Mesenchymal stem cell (in vitro differentiated cells and primary cell): Measurements from ENCODE around the gene RMND5A.

Experiments
- DNase-seq: peaks from one replicate; pipeline ENCODE4 v3.0.0-alpha.2; 2013
- H2AFZ ChIP-seq: one replicate; pipeline ENCODE4 v1.6.1; 2013; ENCODE audit warnings: low read depth, mild to moderate bottlenecking, control low read depth, inconsistent platforms, low read length, moderate library complexity
- H2AK5ac ChIP-seq: 2 replicates; pipeline ENCODE4 v1.6.1; 2013; ENCODE audit warnings: low read length, moderate library complexity, mild to moderate bottlenecking, inconsistent platforms; ENCODE audit not compliant: severe bottlenecking
- H2BK120ac ChIP-seq: one replicate; pipeline ENCODE4 v1.6.1; 2013; ENCODE audit warnings: low read depth, mild to moderate bottlenecking, inconsistent platforms, low read length, moderate library complexity
- H2BK12ac ChIP-seq, 2 experiments: one replicate each; pipeline ENCODE4 v1.6.1; 2013; ENCODE audit warnings: inconsistent platforms in 2 of 2, low read length in 2 of 2, mild to moderate bottlenecking in 2 of 2, moderate library complexity in 2 of 2, control low read depth in 1 of 2
- H2BK15ac ChIP-seq: one replicate; pipeline ENCODE4 v1.6.1; 2013; ENCODE audit warnings: mild to moderate bottlenecking, low read depth, inconsistent platforms; ENCODE audit not compliant: poor library complexity, severe bottlenecking
- H2BK5ac ChIP-seq: 2 replicates; pipeline ENCODE4 v1.6.1; 2013; ENCODE audit warnings: low read depth, mild to moderate bottlenecking, low read length, control low read depth, inconsistent platforms; ENCODE audit not compliant: poor library complexity, severe bottlenecking
- H3K14ac ChIP-seq, 2 experiments: one replicate each; pipeline ENCODE4 v1.6.1; 2013; ENCODE audit warnings: inconsistent platforms in 2 of 2, low read length in 2 of 2, control low read depth in 1 of 2, mild to moderate bottlenecking in 1 of 2, moderate library complexity in 1 of 2
- H3K18ac ChIP-seq, 2 experiments: one replicate each; pipeline ENCODE4 v1.6.1; 2013; ENCODE audit warnings: inconsistent platforms in 2 of 2, low read length in 2 of 2, control low read depth in 1 of 2, low read depth in 1 of 2, mild to moderate bottlenecking in 1 of 2
- H3K23ac ChIP-seq, 2 experiments: one replicate each; pipeline ENCODE4 v1.6.1; 2013; ENCODE audit warnings: inconsistent platforms in 2 of 2, low read length in 2 of 2, mild to moderate bottlenecking in 2 of 2, moderate library complexity in 2 of 2, control low read depth in 1 of 2
- H3K27ac ChIP-seq: 2 replicates; pipeline ENCODE4 v1.5.1; 2013; ENCODE audit warnings: mild to moderate bottlenecking, moderate library complexity, low read length, control low read depth, inconsistent platforms; ENCODE audit not compliant: poor library complexity, severe bottlenecking
- H3K27me3 ChIP-seq, 2 experiments: 2 replicates each; pipeline versions ENCODE4 v1.6.1 to v1.7.0; 2013; ENCODE audit warnings: low read length in 2 of 2, mild to moderate bottlenecking in 2 of 2, moderate library complexity in 2 of 2, control low read depth in 1 of 2, inconsistent platforms in 1 of 2; ENCODE audit not compliant: control insufficient read depth in 1 of 2, insufficient read depth in 1 of 2
- H3K36me3 ChIP-seq, 2 experiments: 2 replicates each; pipeline versions ENCODE4 v1.6.1 to v1.7.0; 2013; ENCODE audit warnings: low read length in 2 of 2, control low read depth in 1 of 2, inconsistent platforms in 1 of 2, low read depth in 1 of 2, mild to moderate bottlenecking in 1 of 2; ENCODE audit not compliant: insufficient read depth in 2 of 2, control insufficient read depth in 1 of 2
- H3K4ac ChIP-seq, 2 experiments: one replicate each; pipeline ENCODE4 v1.6.1; 2013; ENCODE audit warnings: inconsistent platforms in 2 of 2, low read length in 2 of 2, mild to moderate bottlenecking in 2 of 2, moderate library complexity in 2 of 2, control low read depth in 1 of 2, low read depth in 1 of 2
- H3K4me1 ChIP-seq: 2 replicates; pipeline ENCODE4 v1.6.1; 2013; ENCODE audit warnings: low read depth, low read length, control low read depth; ENCODE audit not compliant: control insufficient read depth, insufficient read depth
- H3K4me2 ChIP-seq: 2 replicates; pipeline ENCODE4 v1.6.1; 2013; ENCODE audit warnings: low read length, mild to moderate bottlenecking, inconsistent platforms; ENCODE audit not compliant: poor library complexity, severe bottlenecking
- H3K4me3 ChIP-seq, 2 experiments: 2 replicates each; pipeline versions ENCODE4 v1.5.1 to v1.7.0; 2013; ENCODE audit warnings: low read length in 2 of 2, mild to moderate bottlenecking in 2 of 2, control low read depth in 1 of 2, low read depth in 1 of 2; ENCODE audit not compliant: insufficient read depth in 1 of 2
- H3K79me1 ChIP-seq: replicated peaks from 2 replicates; pipeline ENCODE4 v1.6.1; 2013; ENCODE audit warnings: mild to moderate bottlenecking, control low read depth, low read length, inconsistent platforms; ENCODE audit not compliant: poor library complexity, severe bottlenecking
- H3K9ac ChIP-seq: 2 replicates; pipeline ENCODE4 v1.7.0; 2013; ENCODE audit warnings: mild to moderate bottlenecking, low read length, moderate library complexity
- H3K9me3 ChIP-seq: 2 replicates; pipeline ENCODE4 v1.7.0; 2013; ENCODE audit warnings: mild to moderate bottlenecking, low read length; ENCODE audit not compliant: control insufficient read depth
- H4K8ac ChIP-seq: one replicate; pipeline ENCODE4 v1.6.1; 2013; ENCODE audit warnings: inconsistent platforms, mild to moderate bottlenecking, low read length, moderate library complexity
- H4K91ac ChIP-seq: one replicate; pipeline ENCODE4 v1.6.1; 2013; ENCODE audit warnings: mild to moderate bottlenecking, low read length, inconsistent platforms
- WGBS: methylation state at CpG from one replicate; pipeline ENCODE4 v1.1.7; 2013; ENCODE audit warnings: mixed read lengths; 5-methylcytosine and 5-hydroxymethylcytosine counted together

Gene RMND5A

GRCh38 chr2:86703704-86704361 lies 16.3 kb upstream of the RMND5A start:
- Histone ChIP-seq H2BK15ac (no peak overlapping the region), H3K27ac (no peak overlapping the region), H2BK5ac (no peak overlapping the region), H3K9ac (peak overlapping the region; percentile 70), H4K8ac (no peak overlapping the region), H2BK12ac (no peak overlapping the region), H3K27me3 (no peaks in the 10 kb centered on the region), H3K4me2 (no peak overlapping the region), H2BK120ac (no peak overlapping the region), H3K4me3 (peak overlapping the region in 1 of 2 experiments; percentile 50), H3K36me3 (no peaks in the 10 kb centered on the region), H3K18ac (no peak overlapping the region), H3K23ac (no peak overlapping the region), H4K91ac (no peak overlapping the region), H2AFZ (no peak overlapping the region), H2AK5ac (no peak overlapping the region), H3K4ac (no peak overlapping the region), H3K9me3 (no peaks in the 10 kb centered on the region), H3K4me1 (peaks cover 7% of the 10 kb centered on the region), H3K79me1 (no peaks in the 10 kb centered on the region), H3K14ac (no peak overlapping the region)
- WGBS = 91% methylated on average over 8 of the region's 14 CpGs
- DNase-seq = no peak

GRCh38 chr2:86704459-86704971 lies 15.6 kb upstream of the RMND5A start:
- Histone ChIP-seq H3K27me3 (no peaks in the 10 kb centered on the region), H4K8ac (no peak overlapping the region), H3K18ac (no peak overlapping the region), H2AK5ac (no peak overlapping the region), H2BK15ac (no peak overlapping the region), H3K9ac (peak overlapping the region; percentile 70), H3K4me3 (peak overlapping the region in 1 of 2 experiments; percentile 50), H2BK5ac (no peak overlapping the region), H3K27ac (peak overlapping the region; percentile 20), H3K23ac (no peak overlapping the region), H3K4ac (no peak overlapping the region), H3K4me1 (peaks cover 7% of the 10 kb centered on the region), H3K79me1 (no peaks in the 10 kb centered on the region), H2BK12ac (no peak overlapping the region), H3K14ac (no peak overlapping the region), H4K91ac (no peak overlapping the region), H3K4me2 (no peak overlapping the region), H3K9me3 (no peaks in the 10 kb centered on the region), H3K36me3 (no peaks in the 10 kb centered on the region), H2AFZ (no peak overlapping the region), H2BK120ac (no peak overlapping the region)
- 44% methylated on average over 4 of the region's 4 CpGs for WGBS
- DNase-seq = peak; percentile 48

- H2BK12ac ChIP-seq = no peak overlapping the region
- no peak overlapping the region for H3K4me2 ChIP-seq
- no peak overlapping the region for H4K8ac ChIP-seq
- H3K79me1 ChIP-seq = no peaks in the 10 kb centered on the region
- no peak for DNase-seq
- H2BK5ac ChIP-seq = no peak overlapping the region
- H3K23ac ChIP-seq = no peak overlapping the region
- H3K9ac ChIP-seq = no peak overlapping the region
- no peak overlapping the region for H3K18ac ChIP-seq
- no peaks in the 10 kb centered on the region for H3K27me3 ChIP-seq
- H3K36me3 ChIP-seq = no peaks in the 10 kb centered on the region
- H3K9me3 ChIP-seq = no peaks in the 10 kb centered on the region
- H2BK15ac ChIP-seq = no peak overlapping the region
- no peak overlapping the region for H2AK5ac ChIP-seq
- H2BK120ac ChIP-seq = no peak overlapping the region
- no peak overlapping the region for H2AFZ ChIP-seq
- 86% methylated on average over 6 of the region's 6 CpGs for WGBS
- H3K4ac ChIP-seq = no peak overlapping the region
- peaks cover 7% of the 10 kb centered on the region for H3K4me1 ChIP-seq
- H3K27ac ChIP-seq = no peak overlapping the region
- H3K14ac ChIP-seq = no peak overlapping the region
- H3K4me3 ChIP-seq = no peak overlapping the region
- H4K91ac ChIP-seq = no peak overlapping the region
Measured at GRCh38 chr2:86706220-86706619, 13.9 kb upstream of the RMND5A start.

GRCh38 chr2:86706935-86707334 lies 13.2 kb upstream of the RMND5A start:
- Histone ChIP-seq H4K8ac (no peak overlapping the region), H2AFZ (no peak overlapping the region), H2BK12ac (no peak overlapping the region), H3K4me3 (no peak overlapping the region), H3K4ac (no peak overlapping the region), H3K9me3 (no peaks in the 10 kb centered on the region), H2BK120ac (no peak overlapping the region), H3K4me2 (no peak overlapping the region), H2AK5ac (no peak overlapping the region), H3K14ac (no peak overlapping the region), H3K18ac (no peak overlapping the region), H3K27me3 (no peaks in the 10 kb centered on the region), H3K4me1 (peaks cover 7% of the 10 kb centered on the region), H3K79me1 (no peaks in the 10 kb centered on the region), H2BK5ac (no peak overlapping the region), H3K27ac (no peak overlapping the region), H2BK15ac (no peak overlapping the region), H4K91ac (no peak overlapping the region), H3K9ac (no peak overlapping the region), H3K36me3 (no peaks in the 10 kb centered on the region), H3K23ac (no peak overlapping the region)
- DNase-seq = no peak
- no CpG with 5 or more reads among the region's 2 CpGs for WGBS
